Right lobe of liver (tissue), 6 donors: ENCODE data around the gene NTM. TPM values are rescaled to one million over a fixed set of nuclear protein-coding genes. Genes with fewer than 3 reads are reported as not detected.

Source experiments
- ATAC-seq, 4 donors: fragments of 200-7000 bp; cut with Tn5 transposase; one replicate each; pipeline ENCODE4 v1.9.1; 2020; ENCODE audit warnings: mild to moderate bottlenecking in 4 of 4, moderate library complexity in 4 of 4
- DNase-seq, 3 donors: peaks; one replicate each; pipeline ENCODE4 v3.0.0-alpha.2; 2020
- H3K27ac ChIP-seq, 3 donors: fragments of 200-600 bp; one replicate each; pipeline ENCODE4 v1.8.0; 2022
- H3K27me3 ChIP-seq, 2 donors: fragments of 200-600 bp; one replicate each; pipeline ENCODE4 v1.8.0; 2022
- H3K36me3 ChIP-seq, 4 donors: fragments of 200-600 bp; sonication (generic) in 1 of 4; one replicate each; pipeline versions ENCODE4 v1.5.1 to v1.8.0; 2017 to 2022; ENCODE audit warnings: control low read depth in 1 of 4
- H3K4me1 ChIP-seq, 4 donors: fragments of 200-600 bp; sonication (generic) in 1 of 4; one replicate each; pipeline versions ENCODE4 v1.5.1 to v1.8.0; 2017 to 2022; ENCODE audit warnings: control low read depth in 1 of 4
- H3K4me3 ChIP-seq, 3 donors: fragments of 200-600 bp; one replicate each; pipeline ENCODE4 v1.8.0; 2022
- H3K9me3 ChIP-seq, 4 donors: fragments of 200-600 bp; sonication (generic) in 1 of 4; one replicate each; pipeline versions ENCODE4 v1.5.1 to v1.8.0; 2017 to 2022; ENCODE audit warnings: control low read depth in 1 of 4
- POLR2A ChIP-seq: fragments of 450-650 bp; IDR thresholded peaks from one replicate; pipeline ENCODE4 v1.6.1; 2017; ENCODE audit warnings: antibody characterized with exemption, mild to moderate bottlenecking
- WGBS: methylation state at CpG from one replicate; pipeline ENCODE4 v1.1.6; 2018; ENCODE audit warnings: low coverage, low lambda C conversion rate; ENCODE audit not compliant: insufficient coverage; ENCODE audit errors: missing lambda C conversion rate; 5-methylcytosine and 5-hydroxymethylcytosine counted together
- intact Hi-C, 2 donors: fragments of 100-400 bp; cut with DNase I; formaldehyde crosslinking; loops; one replicate each; pipeline versions ENCODE4 v1.11.2 to v1.14.1; 2022
- total RNA-seq, 6 experiments: library from RNA; depleted of rRNA in 2 of 6; stranded (reverse); fragments of >200 nt in 2 of 6; fragmentation: NEBNext Ultra II Directional in 3 of 6; extraction: Animal tissue kit (Norgen Biotek cat#: 25700) in 3 of 6; gene quantifications; one replicate each; pipeline versions ENCODE4 v1.1.0 to v1.2.4, GENCODE V29; 2016 to 2023
- TF ChIP-seq, protein P1 (sequence below), 4 donors: fragments of 200-600 bp in 3 of 4; fragments of 450-650 bp in 1 of 4; IDR thresholded peaks; one replicate each; pipeline versions ENCODE4 v1.5.1 to v1.8.0; 2016 to 2022; ENCODE audit warnings: antibody characterized with exemption in 4 of 4, mild to moderate bottlenecking in 2 of 4
- donor health status: DM: no; HTN: yes; CAD: no.
- donor health status: DM: no; HTN: no; CAD: no.
- donor health status: DM: no; HTN: no; CAD: no.
- donor health status: DM: no; HTN: yes; CAD: no.
- donor health status: DM: no; HTN: yes; CAD: no.

NTM gene
- total RNA-seq, 6 experiments from 2014 or later: 0.35 TPM; not detected in 5

DNA sequence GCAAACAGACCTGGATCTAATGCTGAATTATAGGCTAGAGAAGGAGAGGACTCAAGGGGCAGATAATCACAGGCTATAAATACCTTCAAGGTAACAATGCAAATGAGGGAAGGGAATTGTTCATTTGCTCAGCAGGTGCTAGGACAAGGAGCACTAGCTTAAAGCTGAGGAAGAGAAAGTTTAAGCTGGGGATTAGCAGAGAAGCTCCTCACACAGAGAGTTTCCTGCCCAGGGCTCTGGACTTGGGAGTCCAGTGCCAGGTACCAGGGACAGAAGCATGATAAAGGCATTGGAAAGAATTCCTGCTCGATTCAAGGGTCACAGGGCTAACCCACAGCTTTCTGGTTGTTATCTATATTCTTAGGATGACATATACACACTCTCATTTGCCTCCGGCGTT is 509.9 kb downstream of the NTM start:
- WGBS: 37% methylated on average over 3 of the region's 3 CpGs

DNA sequence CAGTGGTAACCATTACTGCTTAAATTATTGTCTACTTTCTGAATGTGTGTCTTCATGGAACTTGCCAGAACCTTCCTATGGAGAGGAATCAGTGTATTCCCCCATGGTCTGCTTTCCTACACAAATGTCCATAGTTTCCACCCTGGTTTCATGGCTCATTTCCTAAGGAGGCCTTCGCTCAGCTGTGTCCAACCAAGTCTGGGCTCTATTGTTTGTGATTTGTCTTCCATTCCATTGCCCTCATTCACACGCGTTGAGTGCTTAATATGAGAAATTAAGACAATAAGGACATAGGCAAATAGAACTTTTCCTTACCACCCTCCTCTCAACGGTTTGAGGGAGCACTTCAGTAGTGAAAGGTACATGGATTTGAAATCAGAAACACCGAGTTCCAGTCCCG is 510.6 kb downstream of the NTM start:
- H3K9me3 ChIP-seq: no peaks in the 10 kb centered on the region
- H3K27me3 ChIP-seq: no peaks in the 10 kb centered on the region
- TF ChIP-seq, protein P1, sequence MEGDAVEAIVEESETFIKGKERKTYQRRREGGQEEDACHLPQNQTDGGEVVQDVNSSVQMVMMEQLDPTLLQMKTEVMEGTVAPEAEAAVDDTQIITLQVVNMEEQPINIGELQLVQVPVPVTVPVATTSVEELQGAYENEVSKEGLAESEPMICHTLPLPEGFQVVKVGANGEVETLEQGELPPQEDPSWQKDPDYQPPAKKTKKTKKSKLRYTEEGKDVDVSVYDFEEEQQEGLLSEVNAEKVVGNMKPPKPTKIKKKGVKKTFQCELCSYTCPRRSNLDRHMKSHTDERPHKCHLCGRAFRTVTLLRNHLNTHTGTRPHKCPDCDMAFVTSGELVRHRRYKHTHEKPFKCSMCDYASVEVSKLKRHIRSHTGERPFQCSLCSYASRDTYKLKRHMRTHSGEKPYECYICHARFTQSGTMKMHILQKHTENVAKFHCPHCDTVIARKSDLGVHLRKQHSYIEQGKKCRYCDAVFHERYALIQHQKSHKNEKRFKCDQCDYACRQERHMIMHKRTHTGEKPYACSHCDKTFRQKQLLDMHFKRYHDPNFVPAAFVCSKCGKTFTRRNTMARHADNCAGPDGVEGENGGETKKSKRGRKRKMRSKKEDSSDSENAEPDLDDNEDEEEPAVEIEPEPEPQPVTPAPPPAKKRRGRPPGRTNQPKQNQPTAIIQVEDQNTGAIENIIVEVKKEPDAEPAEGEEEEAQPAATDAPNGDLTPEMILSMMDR (IDR thresholded peaks at IDR 0.05): no peak
- no peak for TF ChIP-seq POLR2A
- DNase-seq (no peak), ATAC-seq (no peak)
- no peaks in the 10 kb centered on the region for H3K36me3 ChIP-seq
- whole genome bisulfite sequencing: 71% methylated on average over 6 of the region's 6 CpGs
- no peak overlapping the region for H3K4me3 ChIP-seq
- no peaks in the 10 kb centered on the region for H3K4me1 ChIP-seq
- intact Hi-C loops: no loop called here
- H3K27ac ChIP-seq: no peak overlapping the region

More for the DNA sequence above, 509.9 kb downstream of the NTM start:
- Histone ChIP-seq H3K9me3 (no peaks in the 10 kb centered on the region), H3K4me3 (no peak overlapping the region), H3K27me3 (no peaks in the 10 kb centered on the region), H3K36me3 (no peaks in the 10 kb centered on the region), H3K4me1 (no peaks in the 10 kb centered on the region), H3K27ac (no peak overlapping the region)
- ATAC-seq (no peak), DNase-seq (no peak)
- TF ChIP-seq, protein P1 (IDR thresholded peaks at IDR 0.05): no peak
- TF ChIP-seq POLR2A: no peak
- intact Hi-C loops: no loop called here

- no peaks in the 10 kb centered on the region for H3K9me3 ChIP-seq
- DNase-seq (no peak), ATAC-seq (no peak)
- H3K27me3 ChIP-seq: no peaks in the 10 kb centered on the region
- intact Hi-C loops: no loop called here
- no peak overlapping the region for H3K27ac ChIP-seq
- WGBS: 45% methylated on average over 6 of the region's 6 CpGs
- no peaks in the 10 kb centered on the region for H3K4me1 ChIP-seq
- H3K36me3 ChIP-seq: no peaks in the 10 kb centered on the region
- no peak overlapping the region for H3K4me3 ChIP-seq
- no peak for TF ChIP-seq POLR2A
- TF ChIP-seq, protein P1 (IDR thresholded peaks at IDR 0.05): no peak
Measured at GRCh38 chr11:131883332-131883731, 512.9 kb downstream of the NTM start.

DNA sequence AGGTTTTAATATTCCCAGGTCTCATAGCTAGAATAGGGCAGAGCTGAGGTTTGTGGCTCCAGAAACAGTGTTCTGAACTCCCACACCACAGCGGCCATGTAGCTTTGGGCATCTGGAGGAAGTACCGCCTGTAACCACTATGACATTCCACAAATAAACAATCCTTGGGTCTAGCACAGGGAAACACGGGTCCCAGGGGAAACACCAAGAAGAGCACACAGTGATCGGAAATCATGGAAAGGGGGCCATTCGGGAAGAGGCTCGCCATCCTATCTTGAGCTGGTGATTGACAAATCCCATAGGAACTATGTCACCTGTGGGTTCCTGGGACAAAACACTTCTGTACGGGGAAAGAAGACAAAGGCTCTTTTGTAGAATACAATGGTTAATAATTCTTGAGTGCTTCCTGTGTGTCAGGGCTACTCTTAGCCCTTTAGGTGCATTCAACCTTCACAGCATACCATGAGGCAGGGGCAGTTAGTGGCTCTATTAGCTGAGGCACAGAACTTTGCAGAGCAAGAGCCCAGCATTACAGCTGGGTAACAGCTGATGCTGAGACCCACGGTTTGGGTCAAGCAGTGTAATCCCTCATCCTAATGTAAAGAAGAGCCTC is 514.2 kb downstream of the NTM start:
- intact Hi-C loops: no loop called here
- Histone ChIP-seq H3K4me1 (no peaks in the 10 kb centered on the region), H3K27me3 (no peaks in the 10 kb centered on the region), H3K36me3 (no peaks in the 10 kb centered on the region), H3K27ac (no peak overlapping the region), H3K9me3 (no peaks in the 10 kb centered on the region), H3K4me3 (no peak overlapping the region)
- TF ChIP-seq POLR2A: no peak
- TF ChIP-seq, protein P1 (IDR thresholded peaks at IDR 0.05): no peak
- WGBS: 50% methylated on average over 6 of the region's 8 CpGs
- no peak for DNase-seq
- ATAC-seq: no peak

- intact Hi-C loops: no loop called here
- Histone ChIP-seq H3K27ac (no peak overlapping the region), H3K27me3 (no peaks in the 10 kb centered on the region), H3K4me1 (no peaks in the 10 kb centered on the region), H3K36me3 (no peaks in the 10 kb centered on the region), H3K9me3 (no peaks in the 10 kb centered on the region), H3K4me3 (no peak overlapping the region)
- ATAC-seq: no peak
- no peak for TF ChIP-seq POLR2A
- TF ChIP-seq, protein P1 (IDR thresholded peaks at IDR 0.05): no peak
- no peak for DNase-seq
- 78% methylated on average over 3 of the region's 7 CpGs for WGBS
Measured at GRCh38 chr11:131885431-131885830, 515.0 kb downstream of the NTM start.
